GM18508 (cell line): Measurements from ENCODE around the gene RUNX1.

Source experiments
- ATAC-seq: cut with Tn5 transposase; IDR thresholded peaks from one replicate; pipeline ENCODE4 v1.9.1; 2021; ENCODE audit warnings: moderate number of reproducible peaks; ENCODE audit not compliant: insufficient read depth, unreplicated experiment

Gene RUNX1

DNA sequence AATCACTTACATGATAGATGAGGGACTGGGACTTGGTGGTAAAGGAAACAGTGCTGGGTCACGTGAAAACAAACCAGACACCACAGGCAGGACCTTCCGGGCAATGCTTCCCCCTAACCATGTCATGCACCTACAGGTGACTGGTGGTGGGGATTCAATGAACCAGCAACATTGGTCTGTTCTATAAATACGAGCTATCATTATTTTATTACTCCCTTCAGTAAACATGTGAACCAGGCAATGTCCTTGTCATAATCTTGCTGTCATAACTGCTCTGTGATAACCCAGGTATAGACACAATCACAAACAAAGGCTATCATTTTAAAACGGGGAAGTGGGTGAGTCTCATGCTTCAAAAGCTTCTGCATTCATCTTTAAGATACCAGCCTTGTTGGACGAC, 226.9 kb downstream of the RUNX1 start:
- ATAC-seq, result no peak

- no peak for ATAC-seq
These were observed 227.4 kb downstream of the RUNX1 start for GRCh38 chr21:34821717-34822116.

- no peak for ATAC-seq
These were observed 229.1 kb downstream of the RUNX1 start for GRCh38 chr21:34820051-34820450.

DNA sequence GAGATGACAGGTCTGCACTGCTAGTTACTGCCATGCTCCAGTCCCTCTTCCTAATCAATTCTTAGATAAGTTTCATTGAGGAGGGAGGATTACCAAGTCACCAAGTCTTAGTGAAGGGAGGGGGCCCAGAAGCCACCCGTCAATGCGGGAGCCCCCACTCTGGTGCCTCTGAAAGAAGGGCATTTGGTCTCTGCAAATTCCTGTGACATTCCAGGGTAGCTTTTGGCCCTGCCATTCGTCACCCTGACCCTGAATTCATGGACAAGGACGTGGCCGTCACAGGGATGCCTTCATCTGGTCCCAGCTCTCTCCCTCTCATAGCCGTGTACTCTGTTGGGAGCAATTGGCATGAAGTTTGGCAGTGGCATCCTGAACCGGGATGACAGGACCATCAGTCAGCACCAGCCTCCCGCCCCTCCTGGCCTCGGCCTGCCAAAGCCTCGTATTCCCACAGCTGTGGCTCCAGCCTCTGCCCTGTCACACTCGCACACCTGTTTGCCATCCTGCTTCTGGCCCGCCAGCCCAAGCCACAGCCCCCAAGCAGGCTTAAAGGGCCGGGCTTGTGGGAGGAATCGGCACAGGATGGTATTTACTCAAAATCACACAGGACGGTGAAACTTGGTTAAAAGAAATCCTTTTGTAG, 229.6 kb downstream of the RUNX1 start:
- no peak for ATAC-seq

GRCh38 chr21:34818662-34819158, 230.4 kb downstream of the RUNX1 start:
- no peak for ATAC-seq

- ATAC-seq, result no peak
These were observed 231.1 kb downstream of the RUNX1 start for GRCh38 chr21:34817821-34818661.

DNA sequence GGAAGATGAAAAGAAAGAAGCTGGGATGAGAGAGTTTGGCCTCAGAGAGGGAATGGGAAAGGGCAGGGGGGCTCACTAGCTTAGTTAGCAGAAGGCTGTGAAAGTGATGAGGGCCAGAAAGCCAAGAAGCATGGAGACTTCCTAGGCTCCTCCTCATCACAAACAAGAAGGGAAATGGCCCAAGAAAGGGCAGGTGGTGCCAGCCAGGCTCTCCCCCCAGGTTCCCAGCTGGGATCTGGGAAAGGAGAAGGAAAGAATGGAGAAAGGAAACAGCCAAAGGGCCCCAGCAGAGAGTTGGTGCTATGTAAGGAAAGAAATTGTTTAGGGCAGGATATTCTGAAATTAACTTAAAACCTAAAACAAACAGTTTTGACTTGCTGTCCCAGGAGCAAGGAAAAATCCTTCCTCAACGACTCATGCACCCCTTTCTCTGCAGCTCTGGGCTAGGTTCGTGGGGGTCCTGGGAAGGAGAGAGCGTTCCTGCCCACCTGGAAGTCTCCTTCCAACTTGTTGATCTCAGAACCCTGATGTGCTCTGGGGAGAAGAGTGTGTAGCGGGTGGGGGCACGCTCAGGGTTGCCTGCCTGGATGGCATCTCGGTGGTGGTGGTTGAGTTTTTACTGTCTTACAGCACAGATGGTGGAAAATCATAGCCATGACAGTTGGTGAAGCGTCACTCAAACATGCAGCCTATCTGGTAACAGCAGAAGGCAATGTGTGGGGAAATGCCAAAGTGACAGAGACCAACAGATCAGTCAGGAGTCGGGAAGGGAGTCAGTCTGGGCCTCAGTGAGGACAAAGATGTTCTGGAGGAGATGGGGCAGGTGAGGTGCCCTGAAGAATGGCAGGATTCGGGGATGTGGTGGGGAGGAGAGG, 233.0 kb downstream of the RUNX1 start:
- no peak for ATAC-seq

DNA sequence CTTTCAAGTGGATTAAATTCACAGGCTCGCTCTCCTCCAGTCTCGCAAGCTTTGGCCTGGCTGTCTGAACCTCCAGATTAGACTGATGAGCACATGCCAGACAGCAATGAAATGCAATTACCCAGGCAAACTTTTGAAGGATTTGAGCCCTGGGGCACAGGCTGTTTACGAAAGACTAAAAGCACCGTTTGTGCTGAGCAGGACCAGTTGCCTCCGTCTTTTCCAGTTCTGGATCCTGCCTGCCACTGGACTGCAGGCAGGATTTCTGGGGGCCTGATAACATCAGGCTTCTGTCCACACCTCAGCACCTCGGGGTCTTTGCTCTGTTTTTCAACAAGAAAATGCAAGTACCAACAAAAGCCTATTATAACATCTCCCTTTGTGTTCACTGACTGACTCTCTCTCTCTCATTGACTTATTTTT, 234.6 kb downstream of the RUNX1 start:
- ATAC-seq, result no peak

GRCh38 chr21:34813266-34813894, 235.7 kb downstream of the RUNX1 start:
- ATAC-seq, result no peak

DNA sequence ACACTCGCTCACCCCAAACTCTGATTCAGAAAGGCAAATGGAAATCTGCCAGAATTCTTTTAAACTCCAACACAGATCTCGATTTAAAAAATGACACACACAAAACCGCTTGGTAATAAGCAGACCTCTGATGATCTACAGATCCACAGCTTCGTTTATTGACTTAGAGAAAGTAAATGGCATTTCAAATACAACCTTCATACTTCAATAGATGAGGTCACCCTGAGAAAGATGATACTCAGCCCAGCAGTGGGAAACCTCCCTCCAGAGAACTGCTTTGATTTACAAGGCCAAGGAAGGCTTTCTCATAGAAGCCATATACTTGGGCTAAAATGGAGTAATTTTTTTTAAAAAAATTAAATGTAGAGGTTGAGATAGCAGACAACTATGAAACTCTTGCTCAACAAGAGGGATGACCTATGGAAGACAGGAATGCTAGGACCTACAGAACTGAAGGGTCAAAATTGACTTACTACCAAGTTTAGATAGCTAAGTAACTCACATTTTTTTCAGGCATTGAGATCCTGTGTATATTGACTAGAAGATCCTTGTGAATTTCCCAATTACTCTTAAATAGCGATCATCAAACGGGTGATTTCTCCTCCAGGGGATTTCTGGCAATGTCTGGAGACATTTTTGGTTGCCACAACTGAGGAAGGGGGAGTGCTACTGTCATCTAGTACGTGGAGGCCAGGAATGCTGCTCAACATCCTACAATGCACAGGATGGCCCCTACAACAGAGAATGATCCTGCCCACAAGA, 236.4 kb downstream of the RUNX1 start:
- no peak for ATAC-seq

DNA sequence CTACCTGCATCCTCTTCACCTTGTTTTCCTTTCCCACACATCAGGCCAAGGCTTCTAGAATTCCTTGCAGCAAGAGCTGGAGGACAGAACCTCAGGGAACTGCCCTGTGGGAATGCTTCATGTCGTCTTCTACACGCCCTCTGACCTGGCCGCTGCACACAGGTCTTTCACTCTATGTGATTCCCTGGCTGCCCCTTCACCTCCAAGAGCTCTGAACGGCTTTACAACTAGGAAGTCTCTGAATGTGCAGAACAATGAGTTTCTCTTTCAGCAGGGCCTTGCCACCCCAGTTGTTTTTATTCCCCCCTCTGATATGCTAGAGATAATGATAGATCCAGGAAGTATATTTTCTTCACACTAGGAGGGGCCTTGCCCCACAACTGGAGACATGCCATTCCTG, 237.7 kb downstream of the RUNX1 start:
- no peak for ATAC-seq

DNA sequence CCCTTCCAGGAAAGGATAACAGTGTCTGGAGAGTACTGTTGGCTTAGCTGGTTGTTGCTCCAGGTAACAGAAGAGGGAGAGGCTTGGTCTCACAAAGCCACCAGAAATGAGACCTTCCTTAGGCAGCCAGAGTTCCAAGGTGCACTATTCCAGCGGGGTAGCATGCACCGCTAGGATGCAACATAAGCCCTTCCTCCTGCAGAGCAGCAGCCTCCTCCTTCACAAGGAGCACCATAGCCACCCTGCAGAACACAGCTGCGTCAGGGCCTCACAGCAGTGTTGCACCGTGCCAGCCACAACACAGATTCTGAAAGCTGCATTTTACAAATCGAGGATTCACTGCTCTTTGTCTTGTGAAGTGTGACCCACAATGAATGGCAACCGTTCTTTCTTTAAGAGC, 238.3 kb downstream of the RUNX1 start:
- ATAC-seq, result no peak

DNA sequence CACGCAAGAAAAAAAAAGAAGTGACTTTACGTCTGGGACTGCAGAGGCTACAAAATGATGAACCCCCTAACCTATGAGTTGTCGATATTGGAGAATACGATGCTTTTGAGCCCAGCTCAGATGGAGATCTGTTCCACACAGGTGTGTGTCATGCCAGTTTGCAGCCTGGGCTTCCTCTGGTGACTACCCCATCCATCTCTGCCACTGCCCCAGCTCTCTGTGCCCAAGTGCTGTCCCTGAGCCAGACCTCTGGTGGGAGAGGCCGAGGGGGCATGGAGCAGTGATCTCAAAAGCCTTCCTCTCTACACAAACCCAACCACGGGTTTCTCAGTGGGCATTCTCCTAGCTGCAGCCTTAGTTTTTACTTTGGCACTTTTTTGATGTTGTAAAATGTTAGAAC, 239.3 kb downstream of the RUNX1 start:
- no peak for ATAC-seq

GRCh38 chr21:34808569-34809204, 240.4 kb downstream of the RUNX1 start:
- no peak for ATAC-seq

- no peak for ATAC-seq
These were observed 241.1 kb downstream of the RUNX1 start for GRCh38 chr21:34807881-34808568.

- no peak for ATAC-seq
These were observed 241.8 kb downstream of the RUNX1 start for GRCh38 chr21:34807146-34807880.

DNA sequence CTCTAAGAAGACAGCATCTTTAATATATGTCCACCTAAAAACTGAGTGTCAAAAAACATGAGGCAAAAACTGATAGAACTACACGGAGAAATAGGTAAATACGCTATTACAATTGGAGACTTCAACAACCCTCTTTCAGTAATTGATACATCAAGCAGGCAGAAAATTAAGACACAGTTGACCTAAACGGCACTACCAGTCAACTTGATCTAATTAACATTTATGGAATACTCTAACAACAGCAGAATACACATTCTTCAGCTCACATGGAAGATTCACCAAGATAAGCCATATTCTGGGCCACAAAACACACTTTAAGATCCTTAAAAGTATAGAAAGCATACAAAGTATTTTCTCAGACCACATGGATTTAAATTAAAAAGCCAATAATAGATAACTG, 242.7 kb downstream of the RUNX1 start:
- no peak for ATAC-seq

GRCh38 chr21:34805157-34805556, 243.9 kb downstream of the RUNX1 start:
- no peak for ATAC-seq
